ENCODE data around the gene UQCRQ. TPM values are rescaled to one million over a fixed set of nuclear protein-coding genes. Genes with fewer than 3 reads are reported as not detected.

UQCRQ gene
- total and polyA plus RNA-seq, 2 of the 13 experiments (the other 11 are each of a cell fraction or from before 2014, with no cell fraction given) = 257 to 575 TPM

DNA sequence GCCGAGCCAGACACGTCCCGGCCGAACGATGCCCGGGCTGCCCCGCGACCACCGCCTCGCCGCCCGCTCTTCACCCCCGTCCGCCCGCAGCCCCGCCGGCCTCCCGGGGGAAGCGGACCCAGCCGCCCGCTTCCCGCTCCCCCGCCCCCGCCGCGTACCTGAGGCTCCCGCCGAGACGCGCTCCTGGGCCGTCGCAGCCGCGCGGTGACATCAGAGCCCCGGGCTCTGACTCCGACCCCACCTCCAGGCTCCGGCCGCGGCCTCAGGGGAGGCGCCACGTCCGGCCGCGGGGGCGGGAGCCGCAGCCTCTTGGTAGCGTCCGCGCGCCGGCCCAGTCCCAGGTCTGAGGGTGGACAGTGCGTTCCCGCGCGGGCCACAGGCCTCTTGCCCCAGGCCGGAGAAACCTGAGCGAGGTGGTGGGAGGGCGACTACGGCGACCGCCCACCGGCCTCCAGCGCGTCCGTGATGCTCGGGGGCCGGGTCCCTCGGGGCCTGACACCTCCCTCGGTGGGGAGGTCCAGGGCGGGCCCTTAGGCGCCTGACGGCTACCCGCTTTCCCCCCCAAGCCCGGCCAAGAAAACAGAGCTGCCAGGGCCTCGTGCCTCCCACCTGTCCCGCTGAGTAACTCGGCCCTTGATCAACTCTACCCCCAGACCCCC, 35.9 kb upstream of the UQCRQ start, which contains the start of gene SHROOM1 (continued):
- TF ChIP-seq, protein P1, sequence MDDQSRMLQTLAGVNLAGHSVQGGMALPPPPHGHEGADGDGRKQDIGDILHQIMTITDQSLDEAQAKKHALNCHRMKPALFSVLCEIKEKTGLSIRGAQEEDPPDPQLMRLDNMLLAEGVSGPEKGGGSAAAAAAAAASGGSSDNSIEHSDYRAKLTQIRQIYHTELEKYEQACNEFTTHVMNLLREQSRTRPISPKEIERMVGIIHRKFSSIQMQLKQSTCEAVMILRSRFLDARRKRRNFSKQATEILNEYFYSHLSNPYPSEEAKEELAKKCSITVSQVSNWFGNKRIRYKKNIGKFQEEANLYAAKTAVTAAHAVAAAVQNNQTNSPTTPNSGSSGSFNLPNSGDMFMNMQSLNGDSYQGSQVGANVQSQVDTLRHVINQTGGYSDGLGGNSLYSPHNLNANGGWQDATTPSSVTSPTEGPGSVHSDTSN (CRISPR knock-in tag; IDR thresholded peaks at IDR 0.05; ENCODE audit: borderline replicate concordance) = no peak
- TF ChIP-seq KDM6A (CRISPR knock-in tag; IDR thresholded peaks at IDR 0.05; ENCODE audit: low read depth) (no peak), MIER3 (CRISPR knock-in tag; IDR thresholded peaks at IDR 0.05; ENCODE audit: borderline replicate concordance) (no peak), GATAD2A (CRISPR knock-in tag; IDR thresholded peaks at IDR 0.05) (peak; percentile 21; the same call in 1 of the 2 replicates), ZNF839 (CRISPR knock-in tag; IDR thresholded peaks at IDR 0.05; ENCODE audit: borderline replicate concordance) (no peak), BCL6 (CRISPR knock-in tag; IDR thresholded peaks at IDR 0.05) (peak; percentile 54), ZNF672 (CRISPR knock-in tag; IDR thresholded peaks at IDR 0.05) (0 out of 2 replicates have a peak, but pooled peaks have one; percentile 5)
- TF ChIP-seq, protein P2, sequence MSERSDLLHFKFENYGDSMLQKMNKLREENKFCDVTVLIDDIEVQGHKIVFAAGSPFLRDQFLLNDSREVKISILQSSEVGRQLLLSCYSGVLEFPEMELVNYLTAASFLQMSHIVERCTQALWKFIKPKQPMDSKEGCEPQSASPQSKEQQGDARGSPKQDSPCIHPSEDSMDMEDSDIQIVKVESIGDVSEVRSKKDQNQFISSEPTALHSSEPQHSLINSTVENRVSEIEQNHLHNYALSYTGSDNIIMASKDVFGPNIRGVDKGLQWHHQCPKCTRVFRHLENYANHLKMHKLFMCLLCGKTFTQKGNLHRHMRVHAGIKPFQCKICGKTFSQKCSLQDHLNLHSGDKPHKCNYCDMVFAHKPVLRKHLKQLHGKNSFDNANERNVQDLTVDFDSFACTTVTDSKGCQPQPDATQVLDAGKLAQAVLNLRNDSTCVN (CRISPR knock-in tag; IDR thresholded peaks at IDR 0.05; ENCODE audit: borderline replicate concordance) = no peak
- TF ChIP-seq, protein P3, sequence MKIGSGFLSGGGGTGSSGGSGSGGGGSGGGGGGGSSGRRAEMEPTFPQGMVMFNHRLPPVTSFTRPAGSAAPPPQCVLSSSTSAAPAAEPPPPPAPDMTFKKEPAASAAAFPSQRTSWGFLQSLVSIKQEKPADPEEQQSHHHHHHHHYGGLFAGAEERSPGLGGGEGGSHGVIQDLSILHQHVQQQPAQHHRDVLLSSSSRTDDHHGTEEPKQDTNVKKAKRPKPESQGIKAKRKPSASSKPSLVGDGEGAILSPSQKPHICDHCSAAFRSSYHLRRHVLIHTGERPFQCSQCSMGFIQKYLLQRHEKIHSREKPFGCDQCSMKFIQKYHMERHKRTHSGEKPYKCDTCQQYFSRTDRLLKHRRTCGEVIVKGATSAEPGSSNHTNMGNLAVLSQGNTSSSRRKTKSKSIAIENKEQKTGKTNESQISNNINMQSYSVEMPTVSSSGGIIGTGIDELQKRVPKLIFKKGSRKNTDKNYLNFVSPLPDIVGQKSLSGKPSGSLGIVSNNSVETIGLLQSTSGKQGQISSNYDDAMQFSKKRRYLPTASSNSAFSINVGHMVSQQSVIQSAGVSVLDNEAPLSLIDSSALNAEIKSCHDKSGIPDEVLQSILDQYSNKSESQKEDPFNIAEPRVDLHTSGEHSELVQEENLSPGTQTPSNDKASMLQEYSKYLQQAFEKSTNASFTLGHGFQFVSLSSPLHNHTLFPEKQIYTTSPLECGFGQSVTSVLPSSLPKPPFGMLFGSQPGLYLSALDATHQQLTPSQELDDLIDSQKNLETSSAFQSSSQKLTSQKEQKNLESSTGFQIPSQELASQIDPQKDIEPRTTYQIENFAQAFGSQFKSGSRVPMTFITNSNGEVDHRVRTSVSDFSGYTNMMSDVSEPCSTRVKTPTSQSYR (CRISPR knock-in tag; IDR thresholded peaks at IDR 0.05; ENCODE audit: borderline replicate concordance) = no peak
